ENCODE data around the gene GPBP1L1. TPM values are rescaled to one million over a fixed set of nuclear protein-coding genes. Genes with fewer than 3 reads are reported as not detected.

Gene GPBP1L1
- total RNA-seq, 2 experiments from 2014 or later, result 116 to 125 TPM

DNA sequence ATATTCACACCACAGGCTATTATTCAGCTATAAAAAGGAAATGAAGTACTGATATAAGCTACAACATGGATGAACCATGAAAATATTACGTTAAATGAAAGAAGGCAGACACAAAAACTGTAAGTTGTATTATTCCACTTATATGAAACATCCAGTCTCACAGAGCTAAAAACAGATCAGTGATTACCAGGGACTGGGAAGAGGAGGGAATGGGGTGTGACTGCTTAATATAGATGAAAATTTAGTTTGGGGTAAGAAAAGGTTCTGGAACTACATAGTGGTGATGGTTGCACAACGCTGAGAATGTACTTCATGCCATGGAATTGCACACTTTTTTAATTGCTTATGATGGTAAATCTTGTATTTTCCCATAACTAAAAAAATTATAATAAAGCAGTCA, 19.5 kb downstream of the GPBP1L1 start:
- Mint-ChIP-seq H3K4me3 (no peak overlapping the region), H3K9me3 (no peaks in the 10 kb centered on the region), H3K4me1 (ENCODE audit: low read depth) (peaks cover 59% of the 10 kb centered on the region), H3K36me3 (ENCODE audit: low read depth) (peaks cover 45% of the 10 kb centered on the region), H3K27me3 (no peaks in the 10 kb centered on the region), H3K27ac (peak overlapping the region; percentile 21)
- POLR2A ChIA-PET, result no interaction called here
- no peak for ATAC-seq (ENCODE audit: poor library complexity)
- no peak for DNase-seq
- CTCF ChIA-PET, result no interaction called here
- TF ChIP-seq, protein P1, sequence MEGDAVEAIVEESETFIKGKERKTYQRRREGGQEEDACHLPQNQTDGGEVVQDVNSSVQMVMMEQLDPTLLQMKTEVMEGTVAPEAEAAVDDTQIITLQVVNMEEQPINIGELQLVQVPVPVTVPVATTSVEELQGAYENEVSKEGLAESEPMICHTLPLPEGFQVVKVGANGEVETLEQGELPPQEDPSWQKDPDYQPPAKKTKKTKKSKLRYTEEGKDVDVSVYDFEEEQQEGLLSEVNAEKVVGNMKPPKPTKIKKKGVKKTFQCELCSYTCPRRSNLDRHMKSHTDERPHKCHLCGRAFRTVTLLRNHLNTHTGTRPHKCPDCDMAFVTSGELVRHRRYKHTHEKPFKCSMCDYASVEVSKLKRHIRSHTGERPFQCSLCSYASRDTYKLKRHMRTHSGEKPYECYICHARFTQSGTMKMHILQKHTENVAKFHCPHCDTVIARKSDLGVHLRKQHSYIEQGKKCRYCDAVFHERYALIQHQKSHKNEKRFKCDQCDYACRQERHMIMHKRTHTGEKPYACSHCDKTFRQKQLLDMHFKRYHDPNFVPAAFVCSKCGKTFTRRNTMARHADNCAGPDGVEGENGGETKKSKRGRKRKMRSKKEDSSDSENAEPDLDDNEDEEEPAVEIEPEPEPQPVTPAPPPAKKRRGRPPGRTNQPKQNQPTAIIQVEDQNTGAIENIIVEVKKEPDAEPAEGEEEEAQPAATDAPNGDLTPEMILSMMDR (IDR thresholded peaks at IDR 0.05), result no peak
- intact Hi-C loops (cut with DNase I, micrococcal nuclease), result no loop called here
- Histone ChIP-seq H3K36me3 (ENCODE audit: insufficient read depth, low read length) (no peaks in the 10 kb centered on the region), H3K27me3 (ENCODE audit: control insufficient read depth in 1 of 2, insufficient read depth in 2 of 2, low read length in 2 of 2) (no peaks in the 10 kb centered on the region), H3K4me3 (ENCODE audit: low read length) (no peak overlapping the region), H3K9me3 (ENCODE audit: control insufficient read depth in 1 of 2, insufficient read depth in 1 of 2, low read length in 2 of 2) (no peaks in the 10 kb centered on the region), H3K27ac (ENCODE audit: low read depth in 1 of 2, low read length in 2 of 2) (no peak overlapping the region), H3K4me1 (ENCODE audit: insufficient read depth, low read length) (peaks cover 20% of the 10 kb centered on the region)

DNA sequence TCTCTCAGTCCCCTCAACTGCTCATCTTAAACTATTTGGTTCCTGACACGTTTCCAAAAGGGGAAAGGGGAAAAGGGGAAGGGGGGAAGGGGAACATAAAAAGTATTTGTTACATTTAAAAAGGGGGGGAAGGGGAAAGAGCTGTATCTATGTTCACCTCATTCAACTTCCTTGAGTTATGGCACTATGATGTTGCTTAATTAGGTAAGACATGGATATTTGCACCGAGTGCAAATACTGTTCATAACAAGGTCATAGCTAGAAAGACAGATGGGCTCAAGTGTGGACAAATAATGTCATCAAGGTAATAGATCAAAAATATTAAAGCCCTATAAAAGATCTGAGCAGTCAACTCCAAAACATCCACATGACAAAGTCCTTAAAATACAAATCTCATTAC, 26.0 kb downstream of the GPBP1L1 start:
- POLR2A ChIA-PET, result no interaction called here
- ATAC-seq (ENCODE audit: poor library complexity) (no peak), DNase-seq (no peak)
- no peaks in the 10 kb centered on the region for H3K27me3 ChIP-seq (ENCODE audit: control insufficient read depth in 1 of 2, insufficient read depth in 2 of 2, low read length in 2 of 2)
- H3K27ac ChIP-seq (ENCODE audit: low read depth in 1 of 2, low read length in 2 of 2), result no peak overlapping the region
- Mint-ChIP-seq H3K4me1 (ENCODE audit: low read depth) (peaks cover 24% of the 10 kb centered on the region), H3K4me3 (no peak overlapping the region), H3K27ac (no peak overlapping the region), H3K9me3 (no peaks in the 10 kb centered on the region), H3K27me3 (no peaks in the 10 kb centered on the region), H3K36me3 (ENCODE audit: low read depth) (peaks cover 75% of the 10 kb centered on the region)
- TF ChIP-seq, protein P1 (IDR thresholded peaks at IDR 0.05), result no peak
- H3K4me3 ChIP-seq (ENCODE audit: low read length), result no peak overlapping the region
- intact Hi-C loops (cut with DNase I, micrococcal nuclease), result no loop called here
- peaks cover 58% of the 10 kb centered on the region for H3K36me3 ChIP-seq (ENCODE audit: insufficient read depth, low read length)
- no peaks in the 10 kb centered on the region for H3K4me1 ChIP-seq (ENCODE audit: insufficient read depth, low read length)
- no peaks in the 10 kb centered on the region for H3K9me3 ChIP-seq (ENCODE audit: control insufficient read depth in 1 of 2, insufficient read depth in 1 of 2, low read length in 2 of 2)
- CTCF ChIA-PET, result no interaction called here

DNA sequence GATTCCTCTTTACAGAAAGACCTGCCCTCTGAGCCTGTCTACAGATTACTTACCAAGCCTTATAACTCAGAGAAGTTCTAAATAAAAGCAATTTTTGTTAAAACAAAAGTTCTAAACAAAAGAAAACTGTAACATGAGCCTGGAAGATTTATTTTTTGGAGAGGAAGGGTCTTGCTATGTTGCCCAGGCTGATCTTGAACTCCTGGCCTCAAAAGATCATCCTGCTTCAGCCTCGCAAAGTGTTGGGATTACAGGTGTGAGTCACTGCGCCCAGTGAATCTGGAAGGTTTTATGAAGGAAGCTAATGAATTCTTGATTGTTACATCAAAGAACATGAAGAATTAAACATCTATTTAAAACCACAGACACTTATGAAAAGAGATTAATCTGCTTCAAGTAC, 27.1 kb downstream of the GPBP1L1 start:
- Histone ChIP-seq H3K36me3 (ENCODE audit: insufficient read depth, low read length) (peaks cover 69% of the 10 kb centered on the region), H3K4me3 (ENCODE audit: low read length) (no peak overlapping the region), H3K27me3 (ENCODE audit: control insufficient read depth in 1 of 2, insufficient read depth in 2 of 2, low read length in 2 of 2) (no peaks in the 10 kb centered on the region), H3K27ac (ENCODE audit: low read depth in 1 of 2, low read length in 2 of 2) (no peak overlapping the region), H3K9me3 (ENCODE audit: control insufficient read depth in 1 of 2, insufficient read depth in 1 of 2, low read length in 2 of 2) (no peaks in the 10 kb centered on the region), H3K4me1 (ENCODE audit: insufficient read depth, low read length) (no peaks in the 10 kb centered on the region)
- POLR2A ChIA-PET, result no interaction called here
- ATAC-seq (ENCODE audit: poor library complexity) (no peak), DNase-seq (no peak)
- H3K27me3 Mint-ChIP-seq, result no peaks in the 10 kb centered on the region
- CTCF ChIA-PET, result no interaction called here
- H3K9me3 Mint-ChIP-seq, result no peaks in the 10 kb centered on the region
- no peak overlapping the region for H3K4me3 Mint-ChIP-seq
- H3K36me3 Mint-ChIP-seq (ENCODE audit: low read depth), result peaks cover 86% of the 10 kb centered on the region
- H3K27ac Mint-ChIP-seq, result no peak overlapping the region
- peaks cover 20% of the 10 kb centered on the region for H3K4me1 Mint-ChIP-seq (ENCODE audit: low read depth)
- TF ChIP-seq, protein P1 (IDR thresholded peaks at IDR 0.05), result no peak
- intact Hi-C loops (cut with DNase I, micrococcal nuclease), result no loop called here

All from CD4-positive, alpha-beta T cell (primary cell).